Measurements from ENCODE around the gene GCFC2. TPM values are rescaled to one million over a fixed set of nuclear protein-coding genes. Genes with fewer than 3 reads are reported as not detected.

Gene GCFC2
- total and polyA plus RNA-seq, 9 of the 15 experiments (the other 6 are each of a cell fraction or from before 2014, with no cell fraction given), result 10.5 to 40.6 (median 23.0) TPM

DNA sequence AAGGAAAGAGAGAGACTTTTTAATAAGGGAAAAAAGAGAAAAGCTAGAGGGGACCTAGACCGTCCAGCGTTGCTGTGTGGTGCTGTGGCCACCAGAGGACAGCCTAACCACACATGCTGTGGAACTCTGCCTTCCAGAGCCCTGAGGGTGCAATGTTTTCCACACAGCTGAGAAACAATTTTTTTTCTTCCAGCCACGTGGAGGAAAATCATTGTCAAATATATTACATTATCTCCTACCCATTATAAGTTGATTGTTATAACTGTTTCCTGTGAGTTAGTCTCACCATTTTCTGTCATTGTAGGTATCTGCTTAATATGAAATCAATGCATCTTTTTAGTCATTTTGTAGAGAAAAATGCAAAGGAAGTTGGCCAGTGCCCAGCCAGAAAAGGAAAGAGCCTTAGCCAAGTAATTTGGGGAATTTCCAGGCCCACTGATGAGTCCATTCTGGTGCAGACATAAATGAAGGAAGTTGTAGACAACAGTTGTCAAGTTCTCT lies 70.0 kb downstream of the GCFC2 start (continued):
- TF ChIP-seq, protein P1, sequence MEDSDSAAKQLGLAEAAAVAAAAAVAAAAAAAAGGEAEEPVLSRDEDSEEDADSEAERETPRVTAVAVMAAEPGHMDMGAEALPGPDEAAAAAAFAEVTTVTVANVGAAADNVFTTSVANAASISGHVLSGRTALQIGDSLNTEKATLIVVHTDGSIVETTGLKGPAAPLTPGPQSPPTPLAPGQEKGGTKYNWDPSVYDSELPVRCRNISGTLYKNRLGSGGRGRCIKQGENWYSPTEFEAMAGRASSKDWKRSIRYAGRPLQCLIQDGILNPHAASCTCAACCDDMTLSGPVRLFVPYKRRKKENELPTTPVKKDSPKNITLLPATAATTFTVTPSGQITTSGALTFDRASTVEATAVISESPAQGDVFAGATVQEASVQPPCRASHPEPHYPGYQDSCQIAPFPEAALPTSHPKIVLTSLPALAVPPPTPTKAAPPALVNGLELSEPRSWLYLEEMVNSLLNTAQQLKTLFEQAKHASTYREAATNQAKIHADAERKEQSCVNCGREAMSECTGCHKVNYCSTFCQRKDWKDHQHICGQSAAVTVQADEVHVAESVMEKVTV (CRISPR knock-in tag; IDR thresholded peaks at IDR 0.05), result peak; percentile 65
- TF ChIP-seq, protein P2, sequence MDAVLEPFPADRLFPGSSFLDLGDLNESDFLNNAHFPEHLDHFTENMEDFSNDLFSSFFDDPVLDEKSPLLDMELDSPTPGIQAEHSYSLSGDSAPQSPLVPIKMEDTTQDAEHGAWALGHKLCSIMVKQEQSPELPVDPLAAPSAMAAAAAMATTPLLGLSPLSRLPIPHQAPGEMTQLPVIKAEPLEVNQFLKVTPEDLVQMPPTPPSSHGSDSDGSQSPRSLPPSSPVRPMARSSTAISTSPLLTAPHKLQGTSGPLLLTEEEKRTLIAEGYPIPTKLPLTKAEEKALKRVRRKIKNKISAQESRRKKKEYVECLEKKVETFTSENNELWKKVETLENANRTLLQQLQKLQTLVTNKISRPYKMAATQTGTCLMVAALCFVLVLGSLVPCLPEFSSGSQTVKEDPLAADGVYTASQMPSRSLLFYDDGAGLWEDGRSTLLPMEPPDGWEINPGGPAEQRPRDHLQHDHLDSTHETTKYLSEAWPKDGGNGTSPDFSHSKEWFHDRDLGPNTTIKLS (IDR thresholded peaks at IDR 0.05; ENCODE audit: borderline replicate concordance, low read depth), result no peak
- TF ChIP-seq, protein P3, sequence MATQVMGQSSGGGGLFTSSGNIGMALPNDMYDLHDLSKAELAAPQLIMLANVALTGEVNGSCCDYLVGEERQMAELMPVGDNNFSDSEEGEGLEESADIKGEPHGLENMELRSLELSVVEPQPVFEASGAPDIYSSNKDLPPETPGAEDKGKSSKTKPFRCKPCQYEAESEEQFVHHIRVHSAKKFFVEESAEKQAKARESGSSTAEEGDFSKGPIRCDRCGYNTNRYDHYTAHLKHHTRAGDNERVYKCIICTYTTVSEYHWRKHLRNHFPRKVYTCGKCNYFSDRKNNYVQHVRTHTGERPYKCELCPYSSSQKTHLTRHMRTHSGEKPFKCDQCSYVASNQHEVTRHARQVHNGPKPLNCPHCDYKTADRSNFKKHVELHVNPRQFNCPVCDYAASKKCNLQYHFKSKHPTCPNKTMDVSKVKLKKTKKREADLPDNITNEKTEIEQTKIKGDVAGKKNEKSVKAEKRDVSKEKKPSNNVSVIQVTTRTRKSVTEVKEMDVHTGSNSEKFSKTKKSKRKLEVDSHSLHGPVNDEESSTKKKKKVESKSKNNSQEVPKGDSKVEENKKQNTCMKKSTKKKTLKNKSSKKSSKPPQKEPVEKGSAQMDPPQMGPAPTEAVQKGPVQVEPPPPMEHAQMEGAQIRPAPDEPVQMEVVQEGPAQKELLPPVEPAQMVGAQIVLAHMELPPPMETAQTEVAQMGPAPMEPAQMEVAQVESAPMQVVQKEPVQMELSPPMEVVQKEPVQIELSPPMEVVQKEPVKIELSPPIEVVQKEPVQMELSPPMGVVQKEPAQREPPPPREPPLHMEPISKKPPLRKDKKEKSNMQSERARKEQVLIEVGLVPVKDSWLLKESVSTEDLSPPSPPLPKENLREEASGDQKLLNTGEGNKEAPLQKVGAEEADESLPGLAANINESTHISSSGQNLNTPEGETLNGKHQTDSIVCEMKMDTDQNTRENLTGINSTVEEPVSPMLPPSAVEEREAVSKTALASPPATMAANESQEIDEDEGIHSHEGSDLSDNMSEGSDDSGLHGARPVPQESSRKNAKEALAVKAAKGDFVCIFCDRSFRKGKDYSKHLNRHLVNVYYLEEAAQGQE (IDR thresholded peaks at IDR 0.05; ENCODE audit: borderline replicate concordance), result peak; percentile 79
- TF ChIP-seq, protein P3 (CRISPR knock-in tag; IDR thresholded peaks at IDR 0.05; ENCODE audit: low read depth), result no peak
- TF ChIP-seq ZNF384 (IDR thresholded peaks at IDR 0.05; ENCODE audit: low read depth, low read length) (0 out of 2 replicates have a peak, but pooled peaks have one; percentile 18), RAD21 (CRISPR knock-in tag; conservative IDR thresholded peaks at IDR 0.05 in 1 of 2, IDR thresholded peaks at IDR 0.05 in 1 of 2) (peak; percentile 88 to 94), HDAC6 (IDR thresholded peaks at IDR 0.05; ENCODE audit: low read depth, low read length) (no peak), STAT6 (CRISPR knock-in tag; IDR thresholded peaks at IDR 0.05) (no peak), SMC3 (conservative IDR thresholded peaks at IDR 0.05; ENCODE audit: insufficient read depth, low read depth, low read length) (peak; percentile 90), L3MBTL2 (IDR thresholded peaks at IDR 0.05) (peak; percentile 28; the same call in 1 of the 2 replicates), MYC (IDR thresholded peaks at IDR 0.05; ENCODE audit: low read depth, low read length) (peak; percentile 42; the same call in 1 of the 2 replicates), MYC (CRISPR knock-in tag; IDR thresholded peaks at IDR 0.05; ENCODE audit: borderline replicate concordance, low read depth) (no peak)
- TF ChIP-seq, protein P4, sequence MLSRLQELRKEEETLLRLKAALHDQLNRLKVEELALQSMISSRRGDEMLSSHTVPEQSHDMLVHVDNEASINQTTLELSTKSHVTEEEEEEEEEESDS (CRISPR knock-in tag; IDR thresholded peaks at IDR 0.05), result no peak

Measured in K562 (cell line).